ENCODE results near the gene HEXB. TPM values are rescaled to one million over a fixed set of nuclear protein-coding genes. Genes with fewer than 3 reads are reported as not detected.

Gene HEXB
- total RNA-seq, 2 experiments from 2014 or later: 46.2 to 49.1 TPM

DNA sequence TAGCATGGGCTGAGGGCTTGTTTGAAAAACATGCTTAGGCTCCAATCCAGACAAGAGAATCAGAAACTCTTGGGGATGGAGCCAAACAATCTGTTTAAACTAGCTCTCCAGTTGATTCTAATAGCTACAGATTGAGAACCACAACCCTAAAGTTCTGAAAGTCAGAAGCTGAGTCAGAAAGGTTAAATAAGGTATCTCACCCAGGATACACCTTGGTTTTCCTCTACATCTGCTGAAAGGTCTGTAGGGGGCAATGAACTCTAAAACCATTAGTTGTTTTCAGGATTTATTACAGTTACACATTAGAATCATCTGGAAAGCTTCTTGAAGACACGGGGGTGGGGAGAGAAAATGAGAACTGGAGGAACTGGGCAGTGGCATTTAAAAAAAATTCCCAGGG, 76.2 kb downstream of the HEXB start:
- H3K4me3 Mint-ChIP-seq: no peak overlapping the region
- H3K27ac Mint-ChIP-seq: peak overlapping the region; percentile 43
- POLR2A ChIA-PET: no interaction called here
- intact Hi-C loops (cut with micrococcal nuclease): loop anchor here (10.0 kb wide), 2 partner anchors 154 to 504 kb away; no protein-coding TSS in a partner anchor
- peak; percentile 61 for ATAC-seq
- H3K27me3 Mint-ChIP-seq: no peaks in the 10 kb centered on the region
- CTCF ChIA-PET: interaction anchor here (1.1 kb wide), 2 partner anchors 16 to 23 kb away, joined by 3 read pairs; no protein-coding TSS in a partner anchor
- H3K36me3 Mint-ChIP-seq (ENCODE audit: low read depth): peaks cover 34% of the 10 kb centered on the region
- DNase-seq: no peak
- TF ChIP-seq, protein P1, sequence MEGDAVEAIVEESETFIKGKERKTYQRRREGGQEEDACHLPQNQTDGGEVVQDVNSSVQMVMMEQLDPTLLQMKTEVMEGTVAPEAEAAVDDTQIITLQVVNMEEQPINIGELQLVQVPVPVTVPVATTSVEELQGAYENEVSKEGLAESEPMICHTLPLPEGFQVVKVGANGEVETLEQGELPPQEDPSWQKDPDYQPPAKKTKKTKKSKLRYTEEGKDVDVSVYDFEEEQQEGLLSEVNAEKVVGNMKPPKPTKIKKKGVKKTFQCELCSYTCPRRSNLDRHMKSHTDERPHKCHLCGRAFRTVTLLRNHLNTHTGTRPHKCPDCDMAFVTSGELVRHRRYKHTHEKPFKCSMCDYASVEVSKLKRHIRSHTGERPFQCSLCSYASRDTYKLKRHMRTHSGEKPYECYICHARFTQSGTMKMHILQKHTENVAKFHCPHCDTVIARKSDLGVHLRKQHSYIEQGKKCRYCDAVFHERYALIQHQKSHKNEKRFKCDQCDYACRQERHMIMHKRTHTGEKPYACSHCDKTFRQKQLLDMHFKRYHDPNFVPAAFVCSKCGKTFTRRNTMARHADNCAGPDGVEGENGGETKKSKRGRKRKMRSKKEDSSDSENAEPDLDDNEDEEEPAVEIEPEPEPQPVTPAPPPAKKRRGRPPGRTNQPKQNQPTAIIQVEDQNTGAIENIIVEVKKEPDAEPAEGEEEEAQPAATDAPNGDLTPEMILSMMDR (IDR thresholded peaks at IDR 0.05): no peak
- peaks cover 41% of the 10 kb centered on the region for H3K4me1 Mint-ChIP-seq (ENCODE audit: low read depth)
- peaks cover 5% of the 10 kb centered on the region for H3K9me3 Mint-ChIP-seq

DNA sequence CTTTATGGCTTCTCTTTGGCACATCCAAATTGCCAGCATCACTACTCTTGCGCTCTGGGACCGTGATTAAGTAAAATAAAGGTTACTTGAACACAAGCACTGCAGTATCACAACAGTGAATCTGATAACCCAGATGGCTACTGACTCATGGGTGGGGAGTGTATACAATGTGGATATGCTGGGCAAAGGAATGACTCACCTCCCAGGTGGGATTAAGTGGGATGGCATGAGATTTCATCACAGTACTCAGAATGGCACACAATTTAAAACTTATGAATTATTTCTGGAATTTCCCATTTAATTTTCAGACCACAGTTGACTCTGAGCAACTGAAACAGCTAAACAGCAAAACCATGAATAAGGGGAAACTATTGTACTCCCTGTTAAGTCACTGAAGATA, 77.6 kb downstream of the HEXB start:
- ATAC-seq (no peak), DNase-seq (peak; percentile 42)
- POLR2A ChIA-PET: no interaction called here

DNA sequence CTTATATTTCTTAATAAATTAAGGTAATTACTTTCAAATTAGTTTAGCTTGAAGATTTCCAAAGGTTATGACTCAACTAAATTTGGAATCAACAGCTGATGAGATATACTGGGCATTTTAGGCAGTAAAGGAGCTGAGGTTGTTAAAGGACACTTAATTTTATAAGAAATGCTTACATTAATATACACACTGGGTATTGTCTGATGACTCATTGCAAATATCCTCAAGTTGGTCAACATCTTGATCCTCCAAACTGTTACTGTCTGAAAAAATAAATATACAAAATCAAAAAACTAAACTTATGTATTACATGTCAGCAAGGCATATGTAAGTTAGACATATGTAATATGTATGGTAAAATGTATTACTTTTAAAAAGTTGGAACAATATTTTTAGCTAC, 78.5 kb downstream of the HEXB start:
- TF ChIP-seq, protein P1 (IDR thresholded peaks at IDR 0.05): no peak
- Mint-ChIP-seq H3K27ac (no peak overlapping the region), H3K4me3 (no peak overlapping the region), H3K36me3 (ENCODE audit: low read depth) (peaks cover 28% of the 10 kb centered on the region), H3K27me3 (no peaks in the 10 kb centered on the region), H3K9me3 (no peaks in the 10 kb centered on the region), H3K4me1 (ENCODE audit: low read depth) (peaks cover 47% of the 10 kb centered on the region)
- CTCF ChIA-PET: interaction anchor here (0.8 to 2.6 kb wide), 5 partner anchors 87 to 287 kb away, joined by 3 to 15 read pairs (median 3); no protein-coding TSS in a partner anchor
- intact Hi-C loops (cut with micrococcal nuclease): loop anchor here (10.0 kb wide), 2 partner anchors 151 to 501 kb away; no protein-coding TSS in a partner anchor
- no peak for DNase-seq
- no peak for ATAC-seq
- POLR2A ChIA-PET: no interaction called here

More for the DNA sequence above, 77.6 kb downstream of the HEXB start:
- TF ChIP-seq, protein P1 (IDR thresholded peaks at IDR 0.05): no peak
- intact Hi-C loops (cut with micrococcal nuclease): loop anchor here (10.0 kb wide), 2 partner anchors 152 to 502 kb away; no protein-coding TSS in a partner anchor
- no peaks in the 10 kb centered on the region for H3K9me3 Mint-ChIP-seq
- peaks cover 42% of the 10 kb centered on the region for H3K4me1 Mint-ChIP-seq (ENCODE audit: low read depth)
- H3K27ac Mint-ChIP-seq: peak overlapping the region; percentile 21
- H3K4me3 Mint-ChIP-seq: no peak overlapping the region
- H3K27me3 Mint-ChIP-seq: no peaks in the 10 kb centered on the region
- peaks cover 34% of the 10 kb centered on the region for H3K36me3 Mint-ChIP-seq (ENCODE audit: low read depth)
- CTCF ChIA-PET: interaction anchor here (0.8 to 2.6 kb wide), 3 partner anchors 157 to 503 kb away, joined by 3 to 15 read pairs (median 3); no protein-coding TSS in a partner anchor

DNA sequence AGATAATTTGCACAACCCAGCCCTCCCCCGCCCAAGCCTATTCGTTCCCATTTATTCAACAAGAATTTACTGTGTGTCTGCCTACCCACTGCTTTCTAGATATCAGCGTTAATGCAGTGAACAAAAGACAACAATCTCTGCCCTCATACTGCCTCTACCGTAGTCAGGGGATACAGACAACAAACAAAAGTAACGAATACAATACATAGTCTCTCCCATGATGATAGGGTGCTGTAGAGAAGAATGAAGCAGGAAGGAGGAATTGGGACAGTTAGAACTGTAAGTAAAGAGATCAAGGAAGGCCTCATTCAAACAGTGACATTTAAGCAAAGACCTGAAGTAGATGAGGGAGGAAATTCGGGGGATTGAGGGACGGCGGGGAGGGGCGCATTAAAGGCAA, 80.2 kb downstream of the HEXB start:
- ChIA-PET POLR2A (no interaction called here), CTCF (interaction anchor here (1.1 to 2.3 kb wide), 4 partner anchors 18 to 154 kb away, joined by 3 to 9 read pairs (median 5); no protein-coding TSS in a partner anchor)
- peak overlapping the region; percentile 6 for H3K27ac Mint-ChIP-seq
- ATAC-seq (no peak), DNase-seq (no peak)
- peaks cover 51% of the 10 kb centered on the region for H3K4me1 Mint-ChIP-seq (ENCODE audit: low read depth)
- intact Hi-C loops (cut with micrococcal nuclease): loop anchor here (10.0 kb wide), 2 partner anchors 150 to 500 kb away; no protein-coding TSS in a partner anchor
- no peaks in the 10 kb centered on the region for H3K9me3 Mint-ChIP-seq
- TF ChIP-seq, protein P1 (IDR thresholded peaks at IDR 0.05): no peak
- peak overlapping the region; percentile 98 for H3K4me3 Mint-ChIP-seq
- H3K36me3 Mint-ChIP-seq (ENCODE audit: low read depth): peaks cover 29% of the 10 kb centered on the region
- no peaks in the 10 kb centered on the region for H3K27me3 Mint-ChIP-seq

DNA sequence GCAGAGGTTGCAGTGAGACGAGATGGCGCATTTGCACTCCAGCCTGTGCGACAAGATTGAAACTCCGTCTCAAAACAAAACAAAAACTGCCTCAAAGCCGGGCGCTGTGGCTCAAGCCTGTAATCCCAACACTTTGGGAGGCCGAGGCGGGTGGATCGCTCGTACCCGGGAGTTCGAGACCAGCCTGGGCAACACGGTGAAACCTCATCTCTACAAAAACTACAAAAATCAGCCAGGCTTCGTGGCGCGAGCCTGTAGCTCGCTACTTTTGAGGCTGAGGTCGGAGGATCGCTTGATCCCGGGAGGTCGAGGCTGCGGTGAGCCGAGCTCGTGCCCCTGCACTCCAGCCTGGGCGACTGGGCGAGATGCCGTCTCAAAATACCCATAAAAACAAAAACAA, 80.9 kb downstream of the HEXB start:
- TF ChIP-seq, protein P1 (IDR thresholded peaks at IDR 0.05): no peak
- ChIA-PET CTCF (interaction anchor here (0.7 to 2.3 kb wide), 12 partner anchors 9 to 471 kb away, joined by 3 to 10 read pairs (median 6); partner anchors contain the start of genes ANKRD31 and HEXB), POLR2A (interaction anchor here (0.8 to 2.1 kb wide), 2 partner anchors 7 to 80 kb away, joined by 3 to 5 read pairs; partner anchors contain the start of gene HEXB)
- H3K27me3 Mint-ChIP-seq: no peaks in the 10 kb centered on the region
- H3K9me3 Mint-ChIP-seq: no peaks in the 10 kb centered on the region
- peaks cover 51% of the 10 kb centered on the region for H3K4me1 Mint-ChIP-seq (ENCODE audit: low read depth)
- no peak overlapping the region for H3K27ac Mint-ChIP-seq
- intact Hi-C loops (cut with micrococcal nuclease): loop anchor here (10.0 kb wide), 2 partner anchors 149 to 499 kb away; no protein-coding TSS in a partner anchor
- no peak for ATAC-seq
- H3K4me3 Mint-ChIP-seq: peak overlapping the region; percentile 98
- no peak for DNase-seq
- H3K36me3 Mint-ChIP-seq (ENCODE audit: low read depth): peaks cover 32% of the 10 kb centered on the region

Data from activated CD8-positive, alpha-beta T cell treated with anti-CD3 and anti-CD28 coated beads for 36 hours (primary cell).